Measurements from ENCODE around the gene PPP3R1.

The PPP3R1 gene

GRCh38 chr2:68157002-68157401, 95.3 kb downstream of the PPP3R1 start:
- in situ Hi-C loops (cut with MboI; ENCODE audit: low sequenced_read_pairs), result no loop called here

GRCh38 chr2:68156419-68156818, 95.9 kb downstream of the PPP3R1 start:
- in situ Hi-C loops (cut with MboI; ENCODE audit: low sequenced_read_pairs), result no loop called here

GRCh38 chr2:68155618-68156017, 96.7 kb downstream of the PPP3R1 start:
- in situ Hi-C loops (cut with MboI; ENCODE audit: low sequenced_read_pairs), result no loop called here

- in situ Hi-C loops (cut with MboI; ENCODE audit: low sequenced_read_pairs), result no loop called here
Observed at GRCh38 chr2:68152681-68153347, 99.5 kb downstream of the PPP3R1 start.

GRCh38 chr2:68151037-68151436, 101.3 kb downstream of the PPP3R1 start:
- in situ Hi-C loops (cut with MboI; ENCODE audit: low sequenced_read_pairs), result no loop called here

- in situ Hi-C loops (cut with MboI; ENCODE audit: low sequenced_read_pairs), result no loop called here
Observed at GRCh38 chr2:68141875-68142274, 110.5 kb downstream of the PPP3R1 start.

GRCh38 chr2:68135448-68136320, 116.6 kb downstream of the PPP3R1 start:
- in situ Hi-C loops (cut with MboI; ENCODE audit: low sequenced_read_pairs), result no loop called here

- in situ Hi-C loops (cut with MboI; ENCODE audit: low sequenced_read_pairs), result no loop called here
Observed at GRCh38 chr2:68134554-68134953, 117.8 kb downstream of the PPP3R1 start.

GRCh38 chr2:68134120-68134519, 118.2 kb downstream of the PPP3R1 start:
- in situ Hi-C loops (cut with MboI; ENCODE audit: low sequenced_read_pairs), result no loop called here
